OCI-LY1 (cell line): ENCODE data around the gene CCIN.
"Not testable (repeated sequence)": the region's sequence is repeated elsewhere in the genome, so short reads cannot be mapped to it uniquely, and the experiment has no call there.

Source experiments
- H2AFZ ChIP-seq: fragments of 200-600 bp; sonication (generic), shearing (Covaris generic); 2 replicates; pipeline ENCODE4 v1.6.0; 2014; ENCODE audit warnings: antibody characterized with exemption, mild to moderate bottlenecking, low read length
- H3F3A ChIP-seq: fragments of 200-600 bp; sonication (generic), shearing (Covaris generic); 2 replicates; pipeline ENCODE4 v1.6.0; 2014; ENCODE audit warnings: mild to moderate bottlenecking, antibody characterized with exemption, low read length, moderate library complexity; ENCODE audit not compliant: insufficient read depth
- H3K27ac ChIP-seq: fragments of 200-600 bp; sonication (generic); 2 replicates; pipeline ENCODE4 v1.5.1; 2014; ENCODE audit warnings: low read length, mixed run types, mild to moderate bottlenecking, low read depth; ENCODE audit not compliant: poor library complexity, severe bottlenecking
- H3K27me3 ChIP-seq: fragments of 200-600 bp; sonication (generic); 2 replicates; pipeline ENCODE4 v1.6.0; 2014; ENCODE audit warnings: antibody characterized with exemption, mild to moderate bottlenecking, low read length, moderate library complexity; ENCODE audit not compliant: insufficient read depth
- H3K36me3 ChIP-seq: fragments of 200-600 bp; sonication (generic); 2 replicates; pipeline ENCODE4 v1.6.1; 2014; ENCODE audit warnings: mild to moderate bottlenecking, antibody characterized with exemption, low read length, moderate library complexity, mixed read lengths; ENCODE audit not compliant: insufficient read depth
- H3K4me1 ChIP-seq: fragments of 200-600 bp; sonication (generic); 2 replicates; pipeline ENCODE4 v1.5.1; 2014; ENCODE audit warnings: mild to moderate bottlenecking, low read length, moderate library complexity; ENCODE audit not compliant: insufficient read depth, severe bottlenecking
- H3K4me2 ChIP-seq: fragments of 200-600 bp; sonication (generic), shearing (Covaris generic); 2 replicates; pipeline ENCODE4 v1.6.1; 2014; ENCODE audit warnings: low read length
- H3K4me3 ChIP-seq: fragments of 200-600 bp; sonication (generic); 2 replicates; pipeline ENCODE4 v1.5.1; 2014; ENCODE audit warnings: low read length, low read depth, mild to moderate bottlenecking, mixed read lengths; ENCODE audit not compliant: poor library complexity, severe bottlenecking
- H3K79me2 ChIP-seq: fragments of 200-600 bp; shearing (Covaris generic); 2 replicates; pipeline ENCODE4 v1.6.1; 2016; ENCODE audit warnings: mixed run types, low read length, mixed read lengths; ENCODE audit not compliant: insufficient read depth
- H3K9ac ChIP-seq: fragments of 200-600 bp; sonication (generic), shearing (Covaris generic); 2 replicates; pipeline ENCODE4 v1.6.1; 2014; ENCODE audit warnings: mild to moderate bottlenecking, low read length, mixed read lengths
- H3K9me2 ChIP-seq: fragments of 200-600 bp; sonication (generic), shearing (Covaris generic); 2 replicates; pipeline ENCODE4 v1.6.1; 2014; ENCODE audit warnings: low read depth, mild to moderate bottlenecking, low read length, mixed read lengths
- H3K9me3 ChIP-seq: fragments of 200-600 bp; shearing (Covaris generic); 2 replicates; pipeline ENCODE4 v1.6.1; 2014; ENCODE audit warnings: low read length, mixed read lengths
- H4K20me1 ChIP-seq: fragments of 200-600 bp; sonication (generic), shearing (Covaris generic); 2 replicates; pipeline ENCODE4 v1.6.0; 2016; ENCODE audit warnings: mild to moderate bottlenecking, low read length; ENCODE audit not compliant: insufficient read depth
- EZH2 ChIP-seq: fragments of 200-600 bp; sonication (generic), shearing (Covaris generic); IDR thresholded peaks from 2 replicates; pipeline ENCODE4 v1.8.0; 2017; ENCODE audit warnings: borderline replicate concordance, mixed run types, mild to moderate bottlenecking, antibody characterized with exemption, low read length, moderate library complexity, mixed read lengths
- TF ChIP-seq, protein P1 (sequence below): fragments of 200-600 bp; sonication (generic), shearing (Covaris generic); IDR thresholded peaks from 2 replicates; pipeline ENCODE4 v1.5.1; 2017; ENCODE audit warnings: mild to moderate bottlenecking, antibody characterized with exemption, low read length, moderate library complexity, mixed read lengths

CCIN gene

DNA sequence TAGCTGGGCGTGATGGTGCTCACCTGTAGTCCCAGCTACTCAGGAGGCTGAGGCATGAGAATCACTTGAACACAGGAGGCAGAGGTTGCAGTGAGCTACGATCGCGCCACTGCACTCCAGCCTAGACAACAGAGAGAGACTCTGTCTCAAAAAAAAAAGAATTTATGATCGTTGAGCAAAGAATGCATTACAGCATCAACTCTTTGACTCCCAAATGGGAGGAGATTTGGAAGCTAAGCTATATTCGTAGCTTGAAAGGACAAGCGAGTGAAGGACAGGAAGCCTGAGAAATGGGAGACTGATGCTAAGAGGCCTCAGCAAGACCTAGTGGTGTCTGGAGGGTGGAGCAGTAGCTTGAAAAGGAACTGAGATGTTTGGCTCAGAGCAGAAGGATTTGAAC is 10.3 kb upstream of the CCIN start:
- Histone ChIP-seq H3K4me1 (peaks cover 13% of the 10 kb centered on the region), H3K9me3 (no peaks in the 10 kb centered on the region), H3K27me3 (0 out of 2 replicates have a peak, but pooled peaks cover 4% of the 10 kb centered on the region), H3K4me2 (no peak overlapping the region), H3K36me3 (no peaks in the 10 kb centered on the region), H3K27ac (no peak overlapping the region), H3F3A (no peaks in the 10 kb centered on the region), H3K4me3 (no peak overlapping the region), H2AFZ (no peak overlapping the region), H4K20me1 (no peaks in the 10 kb centered on the region), H3K9ac (no peak overlapping the region), H3K9me2 (no peaks in the 10 kb centered on the region), H3K79me2 (no peaks in the 10 kb centered on the region)
- TF ChIP-seq, protein P1, sequence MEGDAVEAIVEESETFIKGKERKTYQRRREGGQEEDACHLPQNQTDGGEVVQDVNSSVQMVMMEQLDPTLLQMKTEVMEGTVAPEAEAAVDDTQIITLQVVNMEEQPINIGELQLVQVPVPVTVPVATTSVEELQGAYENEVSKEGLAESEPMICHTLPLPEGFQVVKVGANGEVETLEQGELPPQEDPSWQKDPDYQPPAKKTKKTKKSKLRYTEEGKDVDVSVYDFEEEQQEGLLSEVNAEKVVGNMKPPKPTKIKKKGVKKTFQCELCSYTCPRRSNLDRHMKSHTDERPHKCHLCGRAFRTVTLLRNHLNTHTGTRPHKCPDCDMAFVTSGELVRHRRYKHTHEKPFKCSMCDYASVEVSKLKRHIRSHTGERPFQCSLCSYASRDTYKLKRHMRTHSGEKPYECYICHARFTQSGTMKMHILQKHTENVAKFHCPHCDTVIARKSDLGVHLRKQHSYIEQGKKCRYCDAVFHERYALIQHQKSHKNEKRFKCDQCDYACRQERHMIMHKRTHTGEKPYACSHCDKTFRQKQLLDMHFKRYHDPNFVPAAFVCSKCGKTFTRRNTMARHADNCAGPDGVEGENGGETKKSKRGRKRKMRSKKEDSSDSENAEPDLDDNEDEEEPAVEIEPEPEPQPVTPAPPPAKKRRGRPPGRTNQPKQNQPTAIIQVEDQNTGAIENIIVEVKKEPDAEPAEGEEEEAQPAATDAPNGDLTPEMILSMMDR: no peak
- TF ChIP-seq EZH2: no peak

DNA sequence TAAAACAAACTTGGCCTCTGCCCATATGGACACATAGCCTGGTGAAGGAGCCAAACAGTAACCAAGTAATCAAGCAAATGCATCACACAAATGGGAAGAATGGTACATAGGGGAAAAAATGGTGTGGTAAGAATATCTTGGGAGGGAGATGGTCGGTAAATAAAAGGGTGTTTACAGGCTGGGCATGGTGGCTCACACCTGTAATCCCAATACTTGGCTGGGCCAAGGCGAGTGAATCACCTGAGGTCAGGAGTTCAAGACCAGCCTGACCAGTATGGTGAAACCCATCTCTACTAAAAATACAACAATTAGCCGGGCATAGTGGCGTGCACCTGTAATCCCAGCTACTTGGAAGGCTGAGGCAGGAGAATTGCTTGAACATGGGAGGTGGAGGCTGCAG is 9.7 kb upstream of the CCIN start:
- H3K27ac ChIP-seq, H4K20me1 ChIP-seq, H3K9ac ChIP-seq, H3K79me2 ChIP-seq, H3K4me2 ChIP-seq, H3K36me3 ChIP-seq, H3F3A ChIP-seq, H3K4me1 ChIP-seq, H3K27me3 ChIP-seq, H3K9me2 ChIP-seq, H3K9me3 ChIP-seq, H2AFZ ChIP-seq, H3K4me3 ChIP-seq: not testable (repeated sequence)

DNA sequence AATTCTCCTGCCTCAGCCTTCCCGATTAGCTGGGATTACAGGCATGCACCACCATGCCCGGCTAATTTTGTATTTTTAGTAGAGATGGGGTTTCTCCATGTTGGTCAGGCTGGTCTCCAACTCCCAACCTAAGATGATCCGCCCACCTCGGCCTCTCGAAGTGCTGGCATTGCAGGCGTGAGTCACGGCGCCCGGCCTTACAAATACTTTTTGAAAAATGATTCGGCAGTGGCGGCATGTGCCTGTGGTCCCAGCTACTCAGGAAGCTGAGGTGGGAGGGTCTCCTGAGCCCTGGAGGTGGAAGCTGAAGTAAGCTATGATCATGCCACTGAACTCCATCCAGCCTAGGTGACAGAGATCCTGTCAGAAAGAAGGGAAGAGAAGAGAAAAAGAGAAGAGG is 9.1 kb upstream of the CCIN start:
- H3K9me3 ChIP-seq, H2AFZ ChIP-seq, H3K4me1 ChIP-seq, H3K27me3 ChIP-seq, H3K4me2 ChIP-seq, H3K79me2 ChIP-seq, H3K9ac ChIP-seq, H3F3A ChIP-seq, H3K9me2 ChIP-seq, H3K36me3 ChIP-seq, H3K27ac ChIP-seq, H4K20me1 ChIP-seq, H3K4me3 ChIP-seq: not testable (repeated sequence)

DNA sequence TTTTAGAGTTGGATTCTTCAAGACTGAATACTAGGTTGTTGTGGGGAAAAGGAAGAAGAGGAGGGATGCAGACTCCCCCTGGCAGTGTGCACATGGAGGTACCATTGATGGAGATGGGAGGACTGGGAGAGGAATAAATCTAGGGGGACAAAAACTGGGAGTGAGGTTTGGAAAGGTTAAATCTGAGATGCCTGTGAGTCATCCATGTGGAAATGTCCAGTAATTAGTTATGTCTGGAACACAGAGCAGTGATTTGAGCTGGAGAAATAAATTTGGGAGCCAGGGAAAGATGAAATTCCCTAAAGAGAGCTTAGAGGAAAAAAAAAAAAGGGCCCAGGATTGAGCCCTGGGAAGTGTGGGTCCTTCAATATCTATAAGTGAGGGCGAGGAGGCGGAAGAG is 8.0 kb upstream of the CCIN start:
- no peaks in the 10 kb centered on the region for H4K20me1 ChIP-seq
- no peaks in the 10 kb centered on the region for H3K36me3 ChIP-seq
- H3K9me2 ChIP-seq: no peaks in the 10 kb centered on the region
- no peaks in the 10 kb centered on the region for H3K9me3 ChIP-seq
- no peak overlapping the region for H3K27ac ChIP-seq
- peaks cover 3% of the 10 kb centered on the region for H3K4me1 ChIP-seq
- TF ChIP-seq, protein P1: no peak
- no peak for TF ChIP-seq EZH2
- no peak overlapping the region for H3K4me2 ChIP-seq
- no peak overlapping the region for H3K9ac ChIP-seq
- no peaks in the 10 kb centered on the region for H3F3A ChIP-seq
- H2AFZ ChIP-seq: no peak overlapping the region
- H3K4me3 ChIP-seq: no peak overlapping the region
- 0 out of 2 replicates have a peak, but pooled peaks cover 9% of the 10 kb centered on the region for H3K27me3 ChIP-seq
- no peaks in the 10 kb centered on the region for H3K79me2 ChIP-seq
